Activated T-cell treated with anti-CD3 and anti-CD28 coated beads, Interleukin-2, amount 50 U/mL, for 48 hours (primary cell): Measurements from ENCODE around the gene NLRC4.
"Not testable (repeated sequence)": the region's sequence is repeated elsewhere in the genome, so short reads cannot be mapped to it uniquely, and the experiment has no call there.

Source experiments
- DNase-seq, 2 experiments: peaks; one replicate each; pipeline ENCODE4 v3.0.0-alpha.2; 2020

The NLRC4 gene, protein sequence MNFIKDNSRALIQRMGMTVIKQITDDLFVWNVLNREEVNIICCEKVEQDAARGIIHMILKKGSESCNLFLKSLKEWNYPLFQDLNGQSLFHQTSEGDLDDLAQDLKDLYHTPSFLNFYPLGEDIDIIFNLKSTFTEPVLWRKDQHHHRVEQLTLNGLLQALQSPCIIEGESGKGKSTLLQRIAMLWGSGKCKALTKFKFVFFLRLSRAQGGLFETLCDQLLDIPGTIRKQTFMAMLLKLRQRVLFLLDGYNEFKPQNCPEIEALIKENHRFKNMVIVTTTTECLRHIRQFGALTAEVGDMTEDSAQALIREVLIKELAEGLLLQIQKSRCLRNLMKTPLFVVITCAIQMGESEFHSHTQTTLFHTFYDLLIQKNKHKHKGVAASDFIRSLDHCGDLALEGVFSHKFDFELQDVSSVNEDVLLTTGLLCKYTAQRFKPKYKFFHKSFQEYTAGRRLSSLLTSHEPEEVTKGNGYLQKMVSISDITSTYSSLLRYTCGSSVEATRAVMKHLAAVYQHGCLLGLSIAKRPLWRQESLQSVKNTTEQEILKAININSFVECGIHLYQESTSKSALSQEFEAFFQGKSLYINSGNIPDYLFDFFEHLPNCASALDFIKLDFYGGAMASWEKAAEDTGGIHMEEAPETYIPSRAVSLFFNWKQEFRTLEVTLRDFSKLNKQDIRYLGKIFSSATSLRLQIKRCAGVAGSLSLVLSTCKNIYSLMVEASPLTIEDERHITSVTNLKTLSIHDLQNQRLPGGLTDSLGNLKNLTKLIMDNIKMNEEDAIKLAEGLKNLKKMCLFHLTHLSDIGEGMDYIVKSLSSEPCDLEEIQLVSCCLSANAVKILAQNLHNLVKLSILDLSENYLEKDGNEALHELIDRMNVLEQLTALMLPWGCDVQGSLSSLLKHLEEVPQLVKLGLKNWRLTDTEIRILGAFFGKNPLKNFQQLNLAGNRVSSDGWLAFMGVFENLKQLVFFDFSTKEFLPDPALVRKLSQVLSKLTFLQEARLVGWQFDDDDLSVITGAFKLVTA

DNA sequence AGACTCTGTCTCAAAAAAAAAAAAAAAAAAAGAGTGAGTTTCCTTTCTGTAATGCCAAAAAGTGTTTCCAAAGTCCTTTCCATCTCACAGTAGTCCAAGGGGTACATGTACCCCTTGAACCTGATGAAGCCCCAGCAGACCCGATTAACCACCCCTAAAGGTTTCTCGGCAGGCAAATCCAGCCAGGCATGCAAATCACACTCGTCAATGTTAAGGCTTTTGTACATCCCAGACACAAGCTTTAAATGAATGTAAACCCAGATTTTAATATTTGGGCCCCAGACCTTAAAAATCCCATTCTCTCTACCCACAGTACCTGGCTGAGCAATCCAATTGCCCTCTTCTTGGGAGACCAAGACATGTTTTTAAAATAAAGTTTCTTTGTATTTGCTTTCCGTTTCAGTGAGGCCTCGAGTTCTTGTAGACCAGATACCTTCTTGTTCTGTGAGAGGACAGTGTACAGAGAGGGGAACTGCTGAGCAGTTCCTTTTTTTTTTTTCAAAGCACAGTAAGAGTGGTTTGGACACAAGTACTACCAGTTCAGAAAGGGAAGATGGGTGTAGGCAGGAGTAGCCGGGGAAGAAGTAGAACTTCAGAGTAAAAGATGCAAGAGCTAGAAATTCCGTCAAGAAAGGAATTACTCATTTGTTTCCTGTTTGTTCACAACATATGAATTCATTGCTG, at the start of gene NLRC4:
TSS of gene NLRC4 (minus strand) at position 465 of the 684 bp plus-strand sequence. CDS start 8,111 bp downstream, outside the sequence.
- DNase-seq = no peak

DNA sequence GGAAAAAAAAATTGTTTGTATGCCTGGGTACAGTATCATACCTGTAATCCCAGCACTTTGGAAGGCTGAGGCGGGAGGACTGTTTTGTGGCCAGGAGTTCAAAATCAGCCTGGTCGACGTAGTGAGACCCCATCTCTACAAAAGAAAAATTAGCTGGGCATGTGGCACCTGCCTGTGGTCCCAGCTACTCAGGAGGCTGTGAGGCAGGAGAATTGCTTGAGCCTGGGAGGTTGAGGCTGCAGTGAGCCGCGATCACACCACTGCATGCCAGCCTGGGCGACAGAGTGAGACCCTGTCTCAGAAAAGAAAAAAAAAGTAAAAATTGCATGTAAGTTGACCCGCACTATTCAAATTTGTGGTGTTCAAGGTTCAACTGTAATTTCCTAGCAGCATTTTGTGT, 45.9 kb upstream of the NLRC4 start:
- no peak for DNase-seq

GRCh38 chr2:32293966-32294562, 29.4 kb upstream of the NLRC4 start:
- DNase-seq = not testable (repeated sequence)

- not testable (repeated sequence) for DNase-seq
Observed at GRCh38 chr2:32293493-32293892, 28.8 kb upstream of the NLRC4 start.

- DNase-seq = no peak
Observed at GRCh38 chr2:32291746-32292145, 27.1 kb upstream of the NLRC4 start.

- DNase-seq = no peak
Observed at GRCh38 chr2:32290000-32290339, 25.3 kb upstream of the NLRC4 start.

GRCh38 chr2:32289165-32289999, 24.7 kb upstream of the NLRC4 start:
- no peak for DNase-seq

DNA sequence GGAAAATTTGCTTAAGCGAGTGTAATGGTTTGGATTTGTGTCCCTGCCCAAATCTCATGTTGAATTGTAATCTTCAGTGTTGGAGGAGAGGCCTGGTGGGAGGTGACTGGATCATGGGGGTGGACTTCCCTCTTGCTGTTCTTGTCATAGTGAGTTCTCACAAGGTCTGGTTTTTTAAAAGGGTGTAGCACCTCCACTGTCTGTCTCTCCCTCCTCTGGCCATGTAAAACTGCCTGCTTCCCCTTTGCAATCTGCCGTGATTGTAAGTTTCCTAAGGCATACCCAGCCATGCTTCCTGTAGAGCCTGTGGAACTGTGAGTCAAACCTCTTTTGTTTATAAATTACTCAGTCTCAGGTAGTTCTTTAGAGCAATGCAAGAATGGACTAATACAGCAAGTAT, 19.6 kb upstream of the NLRC4 start:
- no peak for DNase-seq

DNA sequence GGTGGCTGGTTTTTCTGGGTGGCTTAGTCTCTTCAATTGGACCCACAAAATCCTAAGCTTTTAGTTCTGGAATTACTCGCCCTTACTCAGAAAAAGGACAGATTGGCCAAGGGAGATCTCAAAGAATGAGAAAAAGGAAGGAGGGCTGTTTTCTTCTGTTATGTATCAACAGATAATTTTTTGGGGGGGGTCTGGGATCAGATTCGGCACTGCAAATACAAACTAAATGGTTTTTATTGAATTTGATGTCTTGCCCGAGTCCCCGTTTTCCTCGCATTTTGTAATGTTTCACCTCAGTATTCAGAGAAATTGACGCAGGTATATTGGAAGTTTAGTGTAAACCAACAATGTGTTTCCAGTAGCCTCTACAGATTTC, 13.8 kb upstream of the NLRC4 start:
- no peak for DNase-seq

GRCh38 chr2:32277674-32278477, 13.2 kb upstream of the NLRC4 start, which contains the start of gene YIPF4:
Gene YIPF4 (plus strand): TSS chr2:32277904. CDS start chr2:32278156, 252 bp downstream.
- peak; percentile 95 for DNase-seq

DNA sequence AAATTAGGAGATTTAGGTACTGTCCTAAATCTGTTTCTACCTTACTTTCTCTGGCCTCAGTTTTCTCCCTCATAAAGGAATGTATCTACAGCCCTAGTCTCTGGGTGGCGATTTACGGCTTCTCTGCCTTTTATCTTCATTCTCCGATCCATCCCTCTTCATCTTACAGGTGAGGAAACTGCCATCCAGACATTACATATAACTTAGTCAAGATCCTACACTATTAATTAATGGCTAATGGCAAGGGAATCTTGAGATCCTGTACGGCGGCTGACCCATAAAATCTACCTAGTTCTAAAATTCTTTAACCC, 12.6 kb upstream of the NLRC4 start:
- DNase-seq = no peak

DNA sequence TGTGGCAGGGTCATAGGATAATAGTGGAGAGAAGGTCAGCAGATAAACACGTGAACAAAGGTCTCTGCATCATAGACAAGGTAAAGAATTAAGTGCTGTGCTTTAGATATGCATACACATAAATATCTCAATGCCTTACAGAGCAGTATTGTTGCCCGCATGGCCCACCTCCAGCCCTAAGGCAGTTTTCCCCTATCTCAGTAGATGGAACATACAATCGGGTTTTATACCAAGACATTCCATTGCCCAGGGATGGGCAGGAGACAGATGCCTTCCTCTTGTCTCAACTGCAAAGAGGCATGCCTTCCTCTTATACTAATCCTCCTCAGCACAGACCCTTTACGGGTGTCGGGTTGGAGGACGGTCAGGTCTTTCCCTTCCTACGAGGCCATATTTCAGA, 11.1 kb upstream of the NLRC4 start:
- not testable (repeated sequence) for DNase-seq

DNA sequence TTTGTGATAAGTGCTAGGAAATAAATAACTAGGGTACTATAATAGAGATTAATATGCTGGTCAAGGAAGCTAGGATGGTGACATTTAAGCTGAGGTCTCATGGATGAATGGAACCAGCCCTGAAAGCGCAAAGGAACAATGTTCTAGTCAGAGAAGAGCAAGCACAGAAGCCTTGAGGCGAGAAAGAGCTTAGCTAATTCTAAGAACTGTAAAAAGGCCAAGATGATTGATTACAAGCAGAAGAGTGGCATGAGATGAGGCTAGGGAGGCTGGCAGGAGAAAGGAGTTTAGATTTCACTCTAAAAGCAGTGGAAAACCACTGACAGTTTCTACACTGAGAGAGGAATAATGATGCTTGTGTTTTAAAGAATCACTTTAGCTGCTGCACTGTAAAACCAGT, 9.6 kb upstream of the NLRC4 start:
- no peak for DNase-seq

- no peak for DNase-seq
Observed at GRCh38 chr2:32272279-32272678, 7.6 kb upstream of the NLRC4 start.

- no peak for DNase-seq
Observed at GRCh38 chr2:32271063-32271462, 6.4 kb upstream of the NLRC4 start.

GRCh38 chr2:32262105-32262504, 2.6 kb downstream of the NLRC4 start:
- DNase-seq = no peak

DNA sequence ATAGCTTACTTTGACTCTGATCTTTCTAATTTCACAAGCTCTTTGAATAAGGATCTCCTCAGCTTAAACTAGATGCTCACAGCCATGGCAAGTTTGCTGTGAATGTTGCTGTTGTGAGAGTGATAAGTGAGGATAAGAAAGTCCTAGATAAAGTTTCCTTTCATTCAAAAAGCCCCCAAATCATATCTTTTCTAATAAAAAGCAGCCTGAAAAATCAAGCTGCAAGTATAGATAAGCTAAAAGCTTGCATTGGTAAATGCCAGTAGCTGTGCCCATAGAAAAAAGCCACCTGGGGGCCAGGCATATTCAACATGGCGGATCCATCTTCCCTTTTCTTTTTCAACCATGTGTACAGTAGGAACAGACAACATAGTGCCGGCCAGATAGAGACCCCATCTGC, 4.3 kb downstream of the NLRC4 start:
- DNase-seq = no peak

GRCh38 chr2:32258242-32258641, 6.4 kb downstream of the NLRC4 start:
- DNase-seq = no peak

- DNase-seq = no peak
Observed at GRCh38 chr2:32250290-32250689, 14.4 kb downstream of the NLRC4 start.

- no peak for DNase-seq
Observed at GRCh38 chr2:32249731-32250236, 14.9 kb downstream of the NLRC4 start.

DNA sequence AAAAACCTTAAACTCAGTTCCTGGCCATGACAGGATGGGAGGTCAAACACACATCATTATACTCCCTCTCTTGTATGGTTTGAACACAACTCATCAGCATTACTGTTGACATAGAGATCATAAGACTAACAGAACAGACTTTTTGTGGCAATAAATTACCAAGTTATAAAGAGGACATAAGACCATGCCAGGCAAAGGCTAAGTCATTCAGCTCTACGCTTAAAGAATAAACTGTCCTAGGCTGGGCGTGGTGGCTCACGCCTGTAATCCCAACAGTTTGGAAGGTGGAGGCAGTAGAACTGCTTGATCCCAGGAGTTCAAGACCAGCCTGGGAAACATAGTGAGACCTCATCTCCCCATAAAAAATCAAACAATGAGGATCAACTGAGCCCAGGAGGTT, 16.4 kb downstream of the NLRC4 start:
- no peak for DNase-seq
